Neural cell (in vitro differentiated cells): Measurements from ENCODE around the gene DDHD1.

ENCODE experiments used
- CTCF ChIP-seq: fragments of 450-650 bp; IDR thresholded peaks from 2 replicates; pipeline ENCODE4 v1.5.1; 2014; ENCODE audit warnings: antibody characterized with exemption, mild to moderate bottlenecking, moderate library complexity; ENCODE audit not compliant: poor library complexity, severe bottlenecking
- EP300 ChIP-seq: fragments of 450-650 bp; conservative IDR thresholded peaks from 2 replicates; pipeline ENCODE4 v1.6.1; 2014; ENCODE audit warnings: antibody characterized with exemption, mild to moderate bottlenecking, moderate library complexity; ENCODE audit not compliant: poor library complexity, severe bottlenecking
- EZH2 ChIP-seq: fragments of 200-600, 300-800 bp; shearing (Covaris generic), sonication (generic); IDR thresholded peaks from 2 replicates; pipeline ENCODE4 v1.6.1; 2014; ENCODE audit warnings: antibody characterized with exemption, low read length, borderline replicate concordance, mild to moderate bottlenecking; ENCODE audit not compliant: insufficient read depth, poor library complexity, severe bottlenecking
- POLR2AphosphoS5 ChIP-seq: IDR thresholded peaks from 2 replicates; pipeline ENCODE4 v1.6.1; 2012
- RAD21 ChIP-seq: fragments of 450-650 bp; conservative IDR thresholded peaks from 2 replicates; pipeline ENCODE4 v1.6.1; 2014; ENCODE audit warnings: antibody characterized with exemption, mild to moderate bottlenecking, moderate library complexity
- SMC3 ChIP-seq: fragments of 450-650 bp; conservative IDR thresholded peaks from 2 replicates; pipeline ENCODE4 v1.6.1; 2014; ENCODE audit warnings: antibody characterized with exemption, mild to moderate bottlenecking, moderate library complexity; ENCODE audit not compliant: poor library complexity
- TAF1 ChIP-seq: IDR thresholded peaks from 2 replicates; pipeline ENCODE4 v1.6.1; 2012; ENCODE audit warnings: low read depth

GRCh38 chr14:53034036-53034435 is 119.1 kb downstream of the DDHD1 start:
- TF ChIP-seq CTCF, result no peak
- TF ChIP-seq TAF1, result no peak
- TF ChIP-seq RAD21, result no peak
- TF ChIP-seq SMC3, result no peak
- TF ChIP-seq EZH2, result no peak
- no peak for TF ChIP-seq POLR2AphosphoS5
- no peak for TF ChIP-seq EP300
